Breast epithelium (tissue), 4 donors: ENCODE data around the gene UBE3D. TPM values are rescaled to one million over a fixed set of nuclear protein-coding genes. Genes with fewer than 3 reads are reported as not detected.

ENCODE experiments used
- DNase-seq, 2 donors: peaks; one replicate each; pipeline ENCODE4 v3.0.0-alpha.2; 2019; ENCODE audit warnings: low spot score in 2 of 2
- H3K27ac ChIP-seq, 2 donors: fragments of 200-600 bp; sonication (generic) in 1 of 2; one replicate each; pipeline ENCODE4 v1.5.1; 2016 to 2019; ENCODE audit warnings: mild to moderate bottlenecking in 1 of 2
- H3K27me3 ChIP-seq, 2 donors: fragments of 200-600 bp; sonication (generic) in 1 of 2; one replicate each; pipeline versions ENCODE4 v1.5.1 to v1.6.0; 2017 to 2019; ENCODE audit warnings: control low read depth in 1 of 2, mild to moderate bottlenecking in 1 of 2
- H3K36me3 ChIP-seq: fragments of 200-600 bp; one replicate; pipeline ENCODE4 v1.5.1; 2019
- H3K4me1 ChIP-seq, 2 donors: fragments of 200-600 bp; sonication (generic); one replicate each; pipeline ENCODE4 v1.5.1; 2016 to 2019; ENCODE audit warnings: control low read depth in 1 of 2
- H3K4me3 ChIP-seq, 3 donors: fragments of 200-600 bp; sonication (generic); 1 replicate in 2 of 3; 2 replicates in 1 of 3; pipeline ENCODE4 v1.5.1; 2016 to 2019; ENCODE audit warnings: mild to moderate bottlenecking in 3 of 3, moderate library complexity in 2 of 3
- H3K9me3 ChIP-seq, 2 donors: fragments of 200-600 bp; sonication (generic) in 1 of 2; one replicate each; pipeline ENCODE4 v1.5.1; 2016 to 2019; ENCODE audit warnings: control low read depth in 1 of 2
- CTCF ChIP-seq, 3 donors: fragments of 450-650 bp; IDR thresholded peaks; one replicate each; pipeline ENCODE4 v1.5.1; 2016 to 2017; ENCODE audit warnings: antibody characterized with exemption in 3 of 3, mild to moderate bottlenecking in 3 of 3, moderate library complexity in 3 of 3
- POLR2A ChIP-seq: fragments of 450-650 bp; IDR thresholded peaks from one replicate; pipeline ENCODE4 v1.6.1; 2016; ENCODE audit warnings: antibody characterized with exemption, mild to moderate bottlenecking, moderate library complexity
- POLR2AphosphoS5 ChIP-seq, 3 donors: sonication (generic); formaldehyde crosslinking; IDR thresholded peaks; one replicate each; pipeline ENCODE4 v1.6.1; 2017; ENCODE audit warnings: antibody characterized with exemption in 3 of 3
- intact Hi-C: fragments of 100-400 bp; cut with DNase I; formaldehyde crosslinking; loops from one replicate; pipeline ENCODE4 v1.15.1; 2023; ENCODE audit warnings: low total_unique reads
- total RNA-seq, 3 donors: library from RNA; depleted of rRNA; stranded (reverse); fragments of >200 nt; gene quantifications; one replicate each; pipeline ENCODE4 v1.1.0, GENCODE V29; 2016

The UBE3D gene
- total RNA-seq, 3 donors from 2014 or later: 8.8 to 14.7 (median 13.5) TPM

- Histone ChIP-seq H3K36me3 (no peaks in the 10 kb centered on the region), H3K27ac (no peak overlapping the region), H3K9me3 (no peaks in the 10 kb centered on the region), H3K27me3 (no peaks in the 10 kb centered on the region), H3K4me3 (no peak overlapping the region), H3K4me1 (no peaks in the 10 kb centered on the region)
- intact Hi-C loops: no loop called here
- TF ChIP-seq POLR2A (no peak), POLR2AphosphoS5 (IDR thresholded peaks at IDR 0.05) (no peak), CTCF (IDR thresholded peaks at IDR 0.05) (no peak)
- no peak for DNase-seq
These were observed 186.8 kb downstream of the UBE3D start for GRCh38 chr6:82878812-82879211.

GRCh38 chr6:82877213-82878195, 188.1 kb downstream of the UBE3D start:
- no peak for TF ChIP-seq POLR2A
- TF ChIP-seq CTCF (IDR thresholded peaks at IDR 0.05): no peak
- TF ChIP-seq POLR2AphosphoS5 (IDR thresholded peaks at IDR 0.05): no peak
- Histone ChIP-seq H3K27me3 (no peaks in the 10 kb centered on the region), H3K4me1 (no peaks in the 10 kb centered on the region), H3K36me3 (no peaks in the 10 kb centered on the region), H3K27ac (no peak overlapping the region), H3K9me3 (no peaks in the 10 kb centered on the region), H3K4me3 (no peak overlapping the region)
- no peak for DNase-seq
- intact Hi-C loops: no loop called here

- Histone ChIP-seq H3K27me3 (no peaks in the 10 kb centered on the region), H3K36me3 (no peaks in the 10 kb centered on the region), H3K27ac (no peak overlapping the region), H3K4me1 (no peaks in the 10 kb centered on the region), H3K9me3 (no peaks in the 10 kb centered on the region), H3K4me3 (no peak overlapping the region)
- intact Hi-C loops: no loop called here
- no peak for DNase-seq
- TF ChIP-seq CTCF (IDR thresholded peaks at IDR 0.05) (no peak), POLR2AphosphoS5 (IDR thresholded peaks at IDR 0.05) (no peak), POLR2A (no peak)
These were observed 190.0 kb downstream of the UBE3D start for GRCh38 chr6:82875573-82876185.

- no peak for TF ChIP-seq POLR2A
- TF ChIP-seq CTCF (IDR thresholded peaks at IDR 0.05): no peak
- DNase-seq: no peak
- H3K27me3 ChIP-seq: no peaks in the 10 kb centered on the region
- intact Hi-C loops: no loop called here
- H3K36me3 ChIP-seq: no peaks in the 10 kb centered on the region
- no peaks in the 10 kb centered on the region for H3K4me1 ChIP-seq
- H3K9me3 ChIP-seq: no peaks in the 10 kb centered on the region
- no peak overlapping the region for H3K27ac ChIP-seq
- no peak overlapping the region for H3K4me3 ChIP-seq
These were observed 190.8 kb downstream of the UBE3D start for GRCh38 chr6:82874867-82875266.

GRCh38 chr6:82872185-82872584, 193.5 kb downstream of the UBE3D start:
- TF ChIP-seq POLR2AphosphoS5 (IDR thresholded peaks at IDR 0.05) (no peak), POLR2A (no peak), CTCF (IDR thresholded peaks at IDR 0.05) (no peak)
- no peaks in the 10 kb centered on the region for H3K9me3 ChIP-seq
- no peak overlapping the region for H3K4me3 ChIP-seq
- H3K27me3 ChIP-seq: no peaks in the 10 kb centered on the region
- intact Hi-C loops: no loop called here
- no peaks in the 10 kb centered on the region for H3K36me3 ChIP-seq
- no peaks in the 10 kb centered on the region for H3K4me1 ChIP-seq
- H3K27ac ChIP-seq: no peak overlapping the region
- no peak for DNase-seq
